Measurements from ENCODE around the gene CUX1.

DNA sequence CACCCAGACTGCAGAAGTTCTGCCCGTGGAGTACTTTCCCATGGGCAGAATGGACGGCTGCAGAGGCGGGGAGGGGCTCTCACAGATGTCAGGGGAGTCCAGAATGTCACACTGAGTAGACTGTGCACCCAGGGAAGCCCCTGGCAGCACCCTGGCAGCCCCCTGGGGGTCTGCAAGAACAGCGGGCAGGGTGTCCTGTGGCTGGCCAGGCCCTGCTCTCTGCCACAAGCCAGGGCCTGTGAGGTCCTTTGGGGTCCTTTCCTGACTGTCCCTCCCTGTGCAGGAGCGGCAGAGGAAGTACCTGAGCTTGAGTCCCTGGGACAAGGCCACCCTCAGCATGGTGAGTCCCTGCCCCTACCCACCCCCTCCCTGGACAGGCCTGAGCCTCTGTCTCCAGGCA, 463.1 kb downstream of the CUX1 start:
- no peak for TF ChIP-seq EZH2 (IDR thresholded peaks at IDR 0.05; ENCODE audit: insufficient read depth, low read length)
- TF ChIP-seq, protein P1, sequence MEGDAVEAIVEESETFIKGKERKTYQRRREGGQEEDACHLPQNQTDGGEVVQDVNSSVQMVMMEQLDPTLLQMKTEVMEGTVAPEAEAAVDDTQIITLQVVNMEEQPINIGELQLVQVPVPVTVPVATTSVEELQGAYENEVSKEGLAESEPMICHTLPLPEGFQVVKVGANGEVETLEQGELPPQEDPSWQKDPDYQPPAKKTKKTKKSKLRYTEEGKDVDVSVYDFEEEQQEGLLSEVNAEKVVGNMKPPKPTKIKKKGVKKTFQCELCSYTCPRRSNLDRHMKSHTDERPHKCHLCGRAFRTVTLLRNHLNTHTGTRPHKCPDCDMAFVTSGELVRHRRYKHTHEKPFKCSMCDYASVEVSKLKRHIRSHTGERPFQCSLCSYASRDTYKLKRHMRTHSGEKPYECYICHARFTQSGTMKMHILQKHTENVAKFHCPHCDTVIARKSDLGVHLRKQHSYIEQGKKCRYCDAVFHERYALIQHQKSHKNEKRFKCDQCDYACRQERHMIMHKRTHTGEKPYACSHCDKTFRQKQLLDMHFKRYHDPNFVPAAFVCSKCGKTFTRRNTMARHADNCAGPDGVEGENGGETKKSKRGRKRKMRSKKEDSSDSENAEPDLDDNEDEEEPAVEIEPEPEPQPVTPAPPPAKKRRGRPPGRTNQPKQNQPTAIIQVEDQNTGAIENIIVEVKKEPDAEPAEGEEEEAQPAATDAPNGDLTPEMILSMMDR (IDR thresholded peaks at IDR 0.05; ENCODE audit: insufficient read depth, low read depth, low read length), result no peak

Data from astrocyte (in vitro differentiated cells and primary cell).